Caco-2 (cell line): Measurements from ENCODE around the gene ZNRF1. TPM values are rescaled to one million over a fixed set of nuclear protein-coding genes. Genes with fewer than 3 reads are reported as not detected.

Experiments
- BruUV-seq: library from RNA; stranded (reverse); fragments of 400-500 nt; replicated peaks from 2 replicates; lab custom pipeline; 2021; lab: Mats Ljungman, UMichigan
- CTCF ChIA-PET: fragments of 300-600 bp; sonication (Branson Sonifier 250); formaldehyde crosslinking; loops from one replicate; lab custom pipeline; 2022; ENCODE audit warnings: antibody characterized with exemption; lab: Charles Lee
- POLR2A ChIA-PET: fragments of 300-600 bp; sonication (Branson Sonifier 250); formaldehyde crosslinking; loops from one replicate; lab custom pipeline; 2022; ENCODE audit warnings: antibody characterized with exemption; lab: Charles Lee
- DNase-seq, 2 experiments: peaks; one replicate each; pipeline versions ENCODE4 v3.0.0 to v3.0.0-alpha.2; 2020 to 2022
- H3K27me3 ChIP-seq: replicated peaks from 2 replicates; pipeline ENCODE4 v1.6.0; 2011; ENCODE audit warnings: low read length; ENCODE audit not compliant: control insufficient read depth, insufficient read depth
- H3K36me3 ChIP-seq: 2 replicates; pipeline ENCODE4 v1.5.1; 2011; ENCODE audit warnings: low read length; ENCODE audit not compliant: control insufficient read depth, insufficient read depth
- H3K4me1 ChIP-seq: fragments of 250-450 bp; sonication (Bioruptor Pico); 2 replicates; pipeline ENCODE4 v1.5.1; 2020; ENCODE audit warnings: mild to moderate bottlenecking
- H3K4me3 ChIP-seq: 2 replicates; pipeline ENCODE4 v1.5.1; 2011; ENCODE audit warnings: low read depth, mild to moderate bottlenecking, control low read depth, low read length
- H3K9me3 ChIP-seq: fragments of 250-450 bp; sonication (Bioruptor Pico); 2 replicates; pipeline ENCODE4 v1.5.1; 2020; ENCODE audit warnings: mild to moderate bottlenecking, moderate library complexity
- H3K27ac Mint-ChIP-seq: one replicate; pipeline ENCODE4 v1.8.0; 2022; ENCODE audit warnings: mixed read lengths; ENCODE audit not compliant: unreplicated experiment
- H3K27me3 Mint-ChIP-seq: one replicate; pipeline ENCODE4 v1.8.0; 2022; ENCODE audit warnings: mixed read lengths; ENCODE audit not compliant: insufficient read depth, unreplicated experiment
- H3K36me3 Mint-ChIP-seq: one replicate; pipeline ENCODE4 v1.8.0; 2022; ENCODE audit warnings: mild to moderate bottlenecking, mixed read lengths; ENCODE audit not compliant: insufficient read depth, unreplicated experiment
- H3K4me1 Mint-ChIP-seq: one replicate; pipeline ENCODE4 v1.8.0; 2022; ENCODE audit warnings: low read depth, mixed read lengths; ENCODE audit not compliant: unreplicated experiment
- H3K4me3 Mint-ChIP-seq: one replicate; pipeline ENCODE4 v1.8.0; 2022; ENCODE audit warnings: mild to moderate bottlenecking, moderate library complexity, mixed read lengths; ENCODE audit not compliant: unreplicated experiment
- H3K9me3 Mint-ChIP-seq: one replicate; pipeline ENCODE4 v1.8.0; 2022; ENCODE audit warnings: mixed read lengths; ENCODE audit not compliant: unreplicated experiment
- intact Hi-C: fragments of 100-400 bp; cut with micrococcal nuclease; formaldehyde crosslinking; loops from one replicate; pipeline ENCODE4 v1.10.0; 2022; ENCODE audit not compliant: unreplicated experiment
- total RNA-seq: library from RNA; stranded (reverse); gene quantifications from 2 replicates; pipeline ENCODE4 v1.2.3, GENCODE V29; 2022
- TF ChIP-seq, protein P1 (sequence below), 2 experiments: fragments of 200-600 bp in 1 of 2; IDR thresholded peaks; 1 replicate in 1 of 2; 2 replicates in 1 of 2; pipeline versions ENCODE4 v1.5.1 to v1.8.0; 2011 to 2022; ENCODE audit warnings: antibody characterized with exemption in 1 of 2, control low read depth in 1 of 2, inconsistent platforms in 1 of 2, low read depth in 1 of 2, low read length in 1 of 2, mild to moderate bottlenecking in 1 of 2, moderate library complexity in 1 of 2; ENCODE audit not compliant: insufficient read depth in 1 of 2, severe bottlenecking in 1 of 2, unreplicated experiment in 1 of 2

Gene ZNRF1
- total RNA-seq, 1 experiment from 2014 or later, result 68.6 TPM

DNA sequence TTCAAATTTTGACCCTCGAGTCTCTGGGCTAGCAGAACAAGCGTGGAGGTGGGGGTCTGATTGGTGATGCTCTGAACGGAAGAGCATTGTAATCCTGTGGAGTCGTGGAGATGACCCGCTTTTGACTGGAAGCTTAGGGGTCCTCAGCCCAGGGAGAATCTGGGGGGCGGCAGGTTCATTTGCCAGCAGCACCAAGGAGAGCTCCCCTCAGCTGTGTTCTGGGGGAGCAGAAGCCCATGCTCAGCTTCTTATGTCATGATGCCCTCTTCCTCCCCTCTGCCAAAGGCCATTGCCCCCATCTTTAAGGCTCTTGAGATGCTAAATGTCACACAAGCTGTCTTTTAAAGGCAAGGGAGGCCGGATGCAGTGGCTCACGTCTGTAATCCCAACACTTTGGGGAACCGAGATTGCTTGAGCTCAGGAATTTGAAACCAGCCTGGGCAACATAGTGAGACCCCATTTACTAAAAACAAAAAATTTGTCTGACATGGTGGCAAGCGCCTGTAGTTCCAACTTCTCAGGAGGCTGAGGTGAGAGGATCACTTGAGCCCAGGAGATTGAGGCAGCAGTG lies 98.5 kb downstream of the ZNRF1 start:
- H3K9me3 ChIP-seq, result no peaks in the 10 kb centered on the region
- H3K4me1 ChIP-seq, result peaks cover 24% of the 10 kb centered on the region
- intact Hi-C loops, result loop anchor here (2.0 kb wide), 2 partner anchors 14 to 38 kb away; no protein-coding TSS in a partner anchor
- Mint-ChIP-seq H3K9me3 (no peaks in the 10 kb centered on the region), H3K27ac (peak overlapping the region; percentile 84), H3K4me1 (peaks cover 20% of the 10 kb centered on the region), H3K27me3 (no peaks in the 10 kb centered on the region), H3K36me3 (peaks cover 25% of the 10 kb centered on the region), H3K4me3 (no peak overlapping the region)
- no peak for DNase-seq
- ChIA-PET CTCF (interaction anchor here (1.0 to 2.0 kb wide), 4 partner anchors 14 to 112 kb away, joined by 7 to 24 read pairs (median 18); partner anchors contain the start of genes WDR59 and ZNRF1), POLR2A (interaction anchor here (0.5 to 1.4 kb wide), 3 partner anchors 27 to 99 kb away, joined by 4 to 12 read pairs (median 8); partner anchors contain the start of gene ZNRF1)
- peaks cover 1% of the 10 kb centered on the region for H3K36me3 ChIP-seq
- no peaks in the 10 kb centered on the region for H3K27me3 ChIP-seq
- BruUV-seq, result no TSS peak
- H3K4me3 ChIP-seq, result no peak overlapping the region
- TF ChIP-seq, protein P1, sequence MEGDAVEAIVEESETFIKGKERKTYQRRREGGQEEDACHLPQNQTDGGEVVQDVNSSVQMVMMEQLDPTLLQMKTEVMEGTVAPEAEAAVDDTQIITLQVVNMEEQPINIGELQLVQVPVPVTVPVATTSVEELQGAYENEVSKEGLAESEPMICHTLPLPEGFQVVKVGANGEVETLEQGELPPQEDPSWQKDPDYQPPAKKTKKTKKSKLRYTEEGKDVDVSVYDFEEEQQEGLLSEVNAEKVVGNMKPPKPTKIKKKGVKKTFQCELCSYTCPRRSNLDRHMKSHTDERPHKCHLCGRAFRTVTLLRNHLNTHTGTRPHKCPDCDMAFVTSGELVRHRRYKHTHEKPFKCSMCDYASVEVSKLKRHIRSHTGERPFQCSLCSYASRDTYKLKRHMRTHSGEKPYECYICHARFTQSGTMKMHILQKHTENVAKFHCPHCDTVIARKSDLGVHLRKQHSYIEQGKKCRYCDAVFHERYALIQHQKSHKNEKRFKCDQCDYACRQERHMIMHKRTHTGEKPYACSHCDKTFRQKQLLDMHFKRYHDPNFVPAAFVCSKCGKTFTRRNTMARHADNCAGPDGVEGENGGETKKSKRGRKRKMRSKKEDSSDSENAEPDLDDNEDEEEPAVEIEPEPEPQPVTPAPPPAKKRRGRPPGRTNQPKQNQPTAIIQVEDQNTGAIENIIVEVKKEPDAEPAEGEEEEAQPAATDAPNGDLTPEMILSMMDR (IDR thresholded peaks at IDR 0.05; ENCODE audit: insufficient read depth in 1 of 2, low read depth in 1 of 2, low read length in 1 of 2, severe bottlenecking in 1 of 2, unreplicated experiment in 1 of 2), result no peak

DNA sequence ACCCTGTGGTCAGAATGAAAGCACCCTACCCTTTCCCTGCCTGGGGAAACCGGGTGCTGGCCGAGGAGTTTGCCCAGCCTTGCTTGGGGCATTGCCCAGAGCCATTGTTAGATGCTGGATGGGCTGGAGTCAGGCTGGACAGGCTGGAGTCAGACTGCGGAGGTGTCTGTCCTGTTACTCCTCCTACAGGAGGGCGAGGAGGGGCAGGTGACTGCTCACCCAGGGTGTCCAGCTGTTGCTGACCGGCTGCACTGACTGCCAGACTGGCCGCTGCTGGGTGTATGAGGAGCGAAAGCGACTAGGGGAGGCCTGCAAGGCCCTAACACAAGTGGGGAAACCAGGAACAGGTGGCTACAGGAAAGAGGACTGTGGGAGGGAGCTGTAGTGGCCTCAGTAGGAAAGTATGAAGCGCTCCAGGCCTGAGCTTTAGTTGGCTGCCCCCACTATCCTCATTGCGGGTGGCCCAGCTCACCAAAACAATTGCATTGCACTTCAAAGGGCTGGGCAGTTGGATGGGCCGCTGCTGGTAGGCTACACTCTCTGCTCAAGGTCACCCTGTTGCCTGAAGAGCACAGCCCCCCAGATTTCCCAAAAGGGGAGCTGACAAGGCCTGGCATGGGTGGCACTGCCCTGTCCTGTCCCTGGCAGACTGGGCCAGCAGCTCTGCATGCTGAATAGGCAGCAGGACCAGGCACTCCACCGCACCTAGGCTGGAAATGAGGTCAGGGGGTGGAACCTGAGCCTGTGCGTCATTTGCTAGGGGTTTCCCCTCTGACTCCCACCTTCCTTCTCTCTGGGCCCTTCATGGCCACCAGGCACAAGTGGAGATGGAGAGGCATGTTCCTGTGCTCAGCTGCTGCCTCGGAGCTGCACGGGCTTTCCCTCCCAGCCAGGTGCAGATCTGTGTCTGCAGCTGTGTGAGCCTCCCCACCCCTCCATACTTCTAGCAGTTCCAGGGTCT lies 99.4 kb downstream of the ZNRF1 start:
- intact Hi-C loops, result loop anchor here (2.0 kb wide), 2 partner anchors 13 to 39 kb away; no protein-coding TSS in a partner anchor
- H3K9me3 ChIP-seq, result no peaks in the 10 kb centered on the region

More for the DNA sequence above, 99.4 kb downstream of the ZNRF1 start:
- peaks cover 24% of the 10 kb centered on the region for H3K36me3 Mint-ChIP-seq
- Histone ChIP-seq H3K4me1 (peaks cover 18% of the 10 kb centered on the region), H3K27me3 (no peaks in the 10 kb centered on the region), H3K4me3 (no peak overlapping the region), H3K36me3 (peaks cover 3% of the 10 kb centered on the region)
- H3K4me1 Mint-ChIP-seq, result peaks cover 17% of the 10 kb centered on the region
- no peak for DNase-seq
- H3K27me3 Mint-ChIP-seq, result no peaks in the 10 kb centered on the region
- POLR2A ChIA-PET, result interaction anchor here (0.6 kb wide), 1 partner anchor 84 kb away, joined by 8 read pairs; no protein-coding TSS in a partner anchor
- CTCF ChIA-PET, result interaction anchor here (0.6 to 1.6 kb wide), 2 partner anchors 13 to 113 kb away, joined by 3 to 24 read pairs; partner anchors contain the start of gene WDR59
- no peaks in the 10 kb centered on the region for H3K9me3 Mint-ChIP-seq
- peak overlapping the region; percentile 74 for H3K27ac Mint-ChIP-seq
- TF ChIP-seq, protein P1 (IDR thresholded peaks at IDR 0.05; ENCODE audit: insufficient read depth in 1 of 2, low read depth in 1 of 2, low read length in 1 of 2, severe bottlenecking in 1 of 2, unreplicated experiment in 1 of 2), result no peak
- BruUV-seq, result no TSS peak
- no peak overlapping the region for H3K4me3 Mint-ChIP-seq
